GM23248 (cell line): ENCODE measurements around the gene CHRNA10.

ENCODE experiments used
- EZH2 ChIP-seq: fragments of 200-600 bp; sonication (generic); IDR thresholded peaks from 2 replicates; pipeline ENCODE4 v1.6.1; 2018; ENCODE audit warnings: antibody characterized with exemption, mild to moderate bottlenecking; ENCODE audit not compliant: insufficient read depth, poor library complexity, severe bottlenecking
- EZH2phosphoT487 ChIP-seq: fragments of 200-600 bp; sonication (generic); IDR thresholded peaks from 2 replicates; pipeline ENCODE4 v1.6.1; 2018; ENCODE audit warnings: antibody characterized with exemption, moderate library complexity, mild to moderate bottlenecking, low read depth; ENCODE audit not compliant: insufficient read depth

GRCh38 chr11:3664032-3664630 is 7.1 kb downstream of the CHRNA10 start:
- TF ChIP-seq EZH2phosphoT487 (no peak), EZH2 (no peak)
